Suprapubic skin (tissue), 4 donors: ENCODE measurements around the gene TFCP2L1.

ENCODE experiments used
- EP300 ChIP-seq: sonication (generic); formaldehyde crosslinking; IDR thresholded peaks from one replicate; pipeline ENCODE4 v1.6.1; 2017; ENCODE audit warnings: antibody characterized with exemption
- POLR2A ChIP-seq, 2 donors: fragments of 450-650 bp; IDR thresholded peaks; one replicate each; pipeline ENCODE4 v1.6.1; 2017; ENCODE audit warnings: antibody characterized with exemption in 2 of 2, mild to moderate bottlenecking in 2 of 2, moderate library complexity in 2 of 2
- POLR2AphosphoS5 ChIP-seq, 3 donors: sonication (generic); formaldehyde crosslinking; IDR thresholded peaks; one replicate each; pipeline ENCODE4 v1.6.1; 2017; ENCODE audit warnings: antibody characterized with exemption in 3 of 3
- TF ChIP-seq, protein P1 (sequence below), 2 donors: fragments of 200-600 bp in 1 of 2; fragments of 450-650 bp in 1 of 2; sonication (generic) in 1 of 2; IDR thresholded peaks; one replicate each; pipeline ENCODE4 v1.5.1; 2016 to 2019; ENCODE audit warnings: antibody characterized with exemption in 2 of 2, mild to moderate bottlenecking in 1 of 2, moderate library complexity in 1 of 2

DNA sequence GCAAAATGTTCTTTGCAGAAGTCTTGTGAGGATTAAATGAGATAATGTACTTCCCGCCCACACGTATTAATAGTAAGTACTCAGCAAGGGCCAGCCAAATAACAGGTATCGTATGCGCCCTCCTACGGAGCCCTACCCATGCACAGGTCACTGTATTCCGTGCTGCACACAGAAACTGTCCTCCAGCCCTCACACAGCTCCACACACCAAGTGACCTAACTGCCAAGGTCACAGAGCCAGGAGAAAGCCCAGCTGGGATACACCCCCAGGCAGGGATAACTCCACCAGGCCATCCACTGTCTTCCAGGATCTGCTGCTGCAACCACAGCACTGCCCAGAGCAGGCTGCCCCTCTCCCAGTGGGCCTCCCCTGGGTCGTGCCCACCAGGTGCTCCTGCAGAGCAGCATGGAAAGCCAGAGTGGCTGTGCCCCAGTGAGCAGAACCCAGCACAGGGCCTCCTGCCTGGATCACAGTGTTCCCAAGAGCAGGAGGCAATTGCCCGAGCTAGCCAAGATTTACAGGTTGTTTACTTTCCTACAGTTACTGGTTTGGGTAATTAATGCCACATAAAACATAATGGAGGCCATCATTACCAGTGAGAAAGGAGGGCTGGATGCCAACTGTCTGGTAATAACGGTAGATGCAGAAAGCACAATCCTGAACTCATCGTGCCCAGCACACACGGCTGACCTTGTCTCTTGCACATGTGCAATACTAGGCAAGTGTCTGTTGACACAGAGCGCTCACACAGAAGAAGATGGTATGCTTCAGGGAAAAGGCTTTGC lies 24.4 kb downstream of the TFCP2L1 start:
- TF ChIP-seq, protein P1, sequence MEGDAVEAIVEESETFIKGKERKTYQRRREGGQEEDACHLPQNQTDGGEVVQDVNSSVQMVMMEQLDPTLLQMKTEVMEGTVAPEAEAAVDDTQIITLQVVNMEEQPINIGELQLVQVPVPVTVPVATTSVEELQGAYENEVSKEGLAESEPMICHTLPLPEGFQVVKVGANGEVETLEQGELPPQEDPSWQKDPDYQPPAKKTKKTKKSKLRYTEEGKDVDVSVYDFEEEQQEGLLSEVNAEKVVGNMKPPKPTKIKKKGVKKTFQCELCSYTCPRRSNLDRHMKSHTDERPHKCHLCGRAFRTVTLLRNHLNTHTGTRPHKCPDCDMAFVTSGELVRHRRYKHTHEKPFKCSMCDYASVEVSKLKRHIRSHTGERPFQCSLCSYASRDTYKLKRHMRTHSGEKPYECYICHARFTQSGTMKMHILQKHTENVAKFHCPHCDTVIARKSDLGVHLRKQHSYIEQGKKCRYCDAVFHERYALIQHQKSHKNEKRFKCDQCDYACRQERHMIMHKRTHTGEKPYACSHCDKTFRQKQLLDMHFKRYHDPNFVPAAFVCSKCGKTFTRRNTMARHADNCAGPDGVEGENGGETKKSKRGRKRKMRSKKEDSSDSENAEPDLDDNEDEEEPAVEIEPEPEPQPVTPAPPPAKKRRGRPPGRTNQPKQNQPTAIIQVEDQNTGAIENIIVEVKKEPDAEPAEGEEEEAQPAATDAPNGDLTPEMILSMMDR (IDR thresholded peaks at IDR 0.05), result no peak
- TF ChIP-seq POLR2A (IDR thresholded peaks at IDR 0.05), result no peak
- no peak for TF ChIP-seq POLR2AphosphoS5 (IDR thresholded peaks at IDR 0.05)
- no peak for TF ChIP-seq EP300
